Smooth muscle cell (in vitro differentiated cells): ENCODE measurements around the gene SLC2A9. TPM values are rescaled to one million over a fixed set of nuclear protein-coding genes. Genes with fewer than 3 reads are reported as not detected.

Source experiments
- DNase-seq: peaks from one replicate; lab custom pipeline; 2025; ENCODE audit not compliant: unreplicated experiment; lab: John Stamatoyannopoulos, UW
- H2AFZ ChIP-seq: fragments of 200-600 bp; sonication (generic); 2 replicates; pipeline ENCODE4 v1.6.0; 2016; ENCODE audit warnings: antibody characterized with exemption, low read depth, mild to moderate bottlenecking
- H3F3A ChIP-seq: fragments of 200-600 bp; sonication (generic); 2 replicates; pipeline ENCODE4 v1.6.0; 2017; ENCODE audit warnings: antibody characterized with exemption, low read depth
- H3K27ac ChIP-seq: fragments of 200-600 bp; sonication (generic); 2 replicates; pipeline ENCODE4 v1.5.1; 2016; ENCODE audit warnings: low read depth, mild to moderate bottlenecking
- H3K27me3 ChIP-seq: fragments of 200-600 bp; sonication (generic); 2 replicates; pipeline ENCODE4 v1.6.1; 2016; ENCODE audit warnings: low read depth, mild to moderate bottlenecking
- H3K36me3 ChIP-seq: fragments of 200-600 bp; sonication (generic); 2 replicates; pipeline ENCODE4 v1.5.1; 2016; ENCODE audit warnings: low read depth
- H3K4me1 ChIP-seq: fragments of 200-600 bp; sonication (generic); 2 replicates; pipeline ENCODE4 v1.5.1; 2016; ENCODE audit warnings: low read depth
- H3K4me2 ChIP-seq: fragments of 200-600 bp; sonication (generic); 2 replicates; pipeline ENCODE4 v1.6.0; 2016; ENCODE audit warnings: mild to moderate bottlenecking
- H3K4me3 ChIP-seq: fragments of 200-600 bp; sonication (generic); 2 replicates; pipeline ENCODE4 v1.5.1; 2016; ENCODE audit warnings: mild to moderate bottlenecking
- H3K79me2 ChIP-seq: fragments of 200-600 bp; sonication (generic); 2 replicates; pipeline ENCODE4 v1.6.0; 2016; ENCODE audit warnings: low read depth, mild to moderate bottlenecking
- H3K9ac ChIP-seq: fragments of 200-600 bp; sonication (generic); 2 replicates; pipeline ENCODE4 v1.6.0; 2016; ENCODE audit warnings: low read depth
- H3K9me3 ChIP-seq: fragments of 200-600 bp; sonication (generic); replicated peaks from 2 replicates; pipeline ENCODE4 v1.5.1; 2016; ENCODE audit warnings: low read depth
- H4K20me1 ChIP-seq: fragments of 200-600 bp; sonication (generic); 2 replicates; pipeline ENCODE4 v1.6.0; 2016; ENCODE audit warnings: low read depth
- WGBS: methylation state at CpG from one replicate; pipeline ENCODE4 v1.1.7; 2016; ENCODE audit warnings: low lambda C conversion rate; 5-methylcytosine and 5-hydroxymethylcytosine counted together
- polyA plus RNA-seq: library from polyadenylated mRNA; unstranded; fragments of >200 nt; fragmentation: Nextera tagmentation; extraction: Ambion mirVana; gene quantifications from 2 replicates; pipeline ENCODE4 v1.2.1, GENCODE V29; 2016
- total RNA-seq: library from RNA; depleted of rRNA; stranded (reverse); fragments of >200 nt; gene quantifications from 2 replicates; pipeline ENCODE4 v1.2.3, GENCODE V29; 2014
- TF ChIP-seq, protein P1 (sequence below): fragments of 200-600 bp; sonication (generic); IDR thresholded peaks from 2 replicates; pipeline ENCODE4 v1.5.1; 2017; ENCODE audit warnings: borderline replicate concordance, mild to moderate bottlenecking, antibody characterized with exemption; ENCODE audit not compliant: insufficient read depth, poor library complexity, severe bottlenecking

Gene SLC2A9
- total and polyA plus RNA-seq, 2 experiments from 2014 or later, result 1.3 to 2.2 TPM

- no peaks in the 10 kb centered on the region for H3K9me3 ChIP-seq
Observed at GRCh38 chr4:9954468-9954867, 66.8 kb downstream of the SLC2A9 start.

DNA sequence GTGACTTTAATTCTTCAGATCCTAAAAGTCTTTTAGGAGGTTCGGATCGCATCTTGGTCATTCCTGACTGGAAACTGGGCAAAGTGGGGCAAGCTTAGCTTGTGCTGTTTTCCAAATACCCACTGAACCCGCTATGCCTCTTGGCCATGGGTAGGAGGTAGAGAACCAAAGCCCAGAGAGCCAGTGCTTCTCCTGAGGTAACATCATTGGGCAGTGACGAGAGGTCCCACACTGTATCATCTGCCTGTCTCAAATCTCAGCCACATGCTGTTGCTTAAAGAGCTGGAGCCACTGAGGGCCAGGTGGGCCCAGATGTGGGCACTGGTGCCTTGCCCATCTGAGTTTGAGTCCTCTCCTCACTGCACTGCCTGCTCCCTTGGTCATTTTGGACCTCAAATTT, 68.2 kb downstream of the SLC2A9 start:
- no peak overlapping the region for H2AFZ ChIP-seq
- H3F3A ChIP-seq, result no peaks in the 10 kb centered on the region
- no peaks in the 10 kb centered on the region for H3K4me1 ChIP-seq
- TF ChIP-seq, protein P1, sequence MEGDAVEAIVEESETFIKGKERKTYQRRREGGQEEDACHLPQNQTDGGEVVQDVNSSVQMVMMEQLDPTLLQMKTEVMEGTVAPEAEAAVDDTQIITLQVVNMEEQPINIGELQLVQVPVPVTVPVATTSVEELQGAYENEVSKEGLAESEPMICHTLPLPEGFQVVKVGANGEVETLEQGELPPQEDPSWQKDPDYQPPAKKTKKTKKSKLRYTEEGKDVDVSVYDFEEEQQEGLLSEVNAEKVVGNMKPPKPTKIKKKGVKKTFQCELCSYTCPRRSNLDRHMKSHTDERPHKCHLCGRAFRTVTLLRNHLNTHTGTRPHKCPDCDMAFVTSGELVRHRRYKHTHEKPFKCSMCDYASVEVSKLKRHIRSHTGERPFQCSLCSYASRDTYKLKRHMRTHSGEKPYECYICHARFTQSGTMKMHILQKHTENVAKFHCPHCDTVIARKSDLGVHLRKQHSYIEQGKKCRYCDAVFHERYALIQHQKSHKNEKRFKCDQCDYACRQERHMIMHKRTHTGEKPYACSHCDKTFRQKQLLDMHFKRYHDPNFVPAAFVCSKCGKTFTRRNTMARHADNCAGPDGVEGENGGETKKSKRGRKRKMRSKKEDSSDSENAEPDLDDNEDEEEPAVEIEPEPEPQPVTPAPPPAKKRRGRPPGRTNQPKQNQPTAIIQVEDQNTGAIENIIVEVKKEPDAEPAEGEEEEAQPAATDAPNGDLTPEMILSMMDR, result no peak
- no peaks in the 10 kb centered on the region for H4K20me1 ChIP-seq
- no peaks in the 10 kb centered on the region for H3K27me3 ChIP-seq
- H3K9ac ChIP-seq, result no peak overlapping the region
- no peak overlapping the region for H3K4me3 ChIP-seq
- H3K36me3 ChIP-seq, result no peaks in the 10 kb centered on the region
- WGBS, result 91% methylated on average over 4 of the region's 4 CpGs
- H3K79me2 ChIP-seq, result no peaks in the 10 kb centered on the region
- no peak overlapping the region for H3K4me2 ChIP-seq
- H3K27ac ChIP-seq, result no peak overlapping the region
- no peak for DNase-seq
- H3K9me3 ChIP-seq, result no peaks in the 10 kb centered on the region

More at GRCh38 chr4:9954468-9954867, 66.8 kb downstream of the SLC2A9 start:
- Histone ChIP-seq H3K79me2 (no peaks in the 10 kb centered on the region), H3K27ac (no peak overlapping the region), H3F3A (no peaks in the 10 kb centered on the region), H3K4me3 (no peak overlapping the region), H3K27me3 (no peaks in the 10 kb centered on the region), H3K4me2 (no peak overlapping the region), H3K36me3 (no peaks in the 10 kb centered on the region), H3K4me1 (no peaks in the 10 kb centered on the region), H4K20me1 (no peaks in the 10 kb centered on the region), H3K9ac (no peak overlapping the region), H2AFZ (no peak overlapping the region)
- 96% methylated on average over 3 of the region's 3 CpGs for WGBS
- TF ChIP-seq, protein P1, result no peak
- no peak for DNase-seq

GRCh38 chr4:9952415-9952950, 68.8 kb downstream of the SLC2A9 start:
- WGBS, result 83% methylated on average over 8 of the region's 8 CpGs
- no peaks in the 10 kb centered on the region for H3F3A ChIP-seq
- H3K27ac ChIP-seq, result no peak overlapping the region
- no peaks in the 10 kb centered on the region for H3K4me1 ChIP-seq
- H3K4me3 ChIP-seq, result no peak overlapping the region
- DNase-seq, result no peak
- H3K36me3 ChIP-seq, result no peaks in the 10 kb centered on the region
- no peak overlapping the region for H2AFZ ChIP-seq
- H3K4me2 ChIP-seq, result no peak overlapping the region
- no peaks in the 10 kb centered on the region for H4K20me1 ChIP-seq
- H3K27me3 ChIP-seq, result no peaks in the 10 kb centered on the region
- H3K9me3 ChIP-seq, result no peaks in the 10 kb centered on the region
- no peaks in the 10 kb centered on the region for H3K79me2 ChIP-seq
- TF ChIP-seq, protein P1, result no peak
- no peak overlapping the region for H3K9ac ChIP-seq

- 76% methylated on average over 2 of the region's 2 CpGs for WGBS
- TF ChIP-seq, protein P1, result no peak
Observed at GRCh38 chr4:9949573-9949972, 71.7 kb downstream of the SLC2A9 start.

More at GRCh38 chr4:9949573-9949972, 71.7 kb downstream of the SLC2A9 start:
- Histone ChIP-seq H3K4me3 (no peak overlapping the region), H3F3A (no peaks in the 10 kb centered on the region), H3K27me3 (no peaks in the 10 kb centered on the region), H3K79me2 (no peaks in the 10 kb centered on the region), H3K4me1 (no peaks in the 10 kb centered on the region), H3K27ac (no peak overlapping the region), H2AFZ (no peak overlapping the region), H3K9me3 (no peaks in the 10 kb centered on the region), H3K4me2 (no peak overlapping the region), H3K9ac (no peak overlapping the region), H3K36me3 (no peaks in the 10 kb centered on the region), H4K20me1 (no peaks in the 10 kb centered on the region)
- no peak for DNase-seq
